Measurements from ENCODE around the gene IL7R. TPM values are rescaled to one million over a fixed set of nuclear protein-coding genes. Genes with fewer than 3 reads are reported as not detected.
A peak's percentile ranks its signal among the peaks of the same experiment; 100 is the strongest.

IL7R gene
- total RNA-seq (100 to 1,000 TPM in 1 of 5 donors, 10 to 100 TPM in 2, 1 to 10 TPM in 2; 2.3 to 124 (median 20.7) TPM), polyA plus RNA-seq (1 to 10 TPM; 2.2 to 7.5 (median 2.3) TPM)
- long read RNA-seq, donor 1, full-length matches to known transcripts = 1 of 1 reads
- long read RNA-seq, donor 1, partial matches to known transcripts = 0 of 1 reads
- long read RNA-seq, donor 1, other reads (novel, unspliced or antisense) = 0 of 1 reads
- long read RNA-seq, donor 2 = 0 reads
- long read RNA-seq, donor 3 = 0 reads
- long read RNA-seq, donor 4 = 0 reads
- long read RNA-seq, donor 5, full-length matches to known transcripts = 2 of 2 reads
- long read RNA-seq, donor 5, partial matches to known transcripts = 0 of 2 reads
- long read RNA-seq, donor 5, other reads (novel, unspliced or antisense) = 0 of 2 reads
- long read RNA-seq, donor 6, full-length matches to known transcripts = 1 of 1 reads
- long read RNA-seq, donor 6, partial matches to known transcripts = 0 of 1 reads
- long read RNA-seq, donor 6, other reads (novel, unspliced or antisense) = 0 of 1 reads
- long read RNA-seq, donor 7, full-length matches to known transcripts = 1 of 1 reads
- long read RNA-seq, donor 7, partial matches to known transcripts = 0 of 1 reads
- long read RNA-seq, donor 7, other reads (novel, unspliced or antisense) = 0 of 1 reads
- long read RNA-seq, donor 8 = 0 reads
- long read RNA-seq, donor 9, full-length matches to known transcripts = 1 of 1 reads
- long read RNA-seq, donor 9, partial matches to known transcripts = 0 of 1 reads
- long read RNA-seq, donor 9, other reads (novel, unspliced or antisense) = 0 of 1 reads
- long read RNA-seq, donor 10 = 0 reads

- Histone ChIP-seq H3K9me3 (no peaks in the 10 kb centered on the region), H3K27ac (peak within 1 kb of the TSS in 4 of 5 donors; percentile 31 to 48 (median 40)), H3K27me3 (no peaks in the 10 kb centered on the region), H3K4me1 (no peaks in the 10 kb centered on the region), H3K36me3 (no peaks in the 10 kb centered on the region), H3K4me3 (peak within 1 kb of the TSS in 2 of 4 donors; percentile 2 to 17)
- peak in 1 of 2 donors; percentile 35 for DNase-seq
- WGBS, 5 donors = 34 to 54% (median 41%) methylated on average over 1 of the region's 1 CpG
- intact Hi-C loops (cut with DNase I; ENCODE audit: low total_unique reads) = no loop called here
- TF ChIP-seq POLR2AphosphoS5 (IDR thresholded peaks at IDR 0.05) (peak in 2 of 3 donors; percentile 35 to 62), POLR2A (IDR thresholded peaks at IDR 0.05) (peak in 1 of 4 donors; percentile 31), EP300 (IDR thresholded peaks at IDR 0.05) (no peak)
Measured at GRCh38 chr5:35856765-35857351, at the start of gene IL7R. TSS of gene IL7R (plus strand) at chr5:35856891. CDS start at chr5:35856978, 87 bp downstream.

- TF ChIP-seq CTCF (IDR thresholded peaks at IDR 0.05) = no peak
Measured at GRCh38 chr5:35810601-35811000, 46.1 kb upstream of the IL7R start.

GRCh38 chr5:35811108-35811741 lies 45.5 kb upstream of the IL7R start:
- WGBS, 5 donors = 53 to 80% (median 67%) methylated on average over 3 of the region's 3 CpGs
- TF ChIP-seq POLR2A (IDR thresholded peaks at IDR 0.05) (no peak), EP300 (IDR thresholded peaks at IDR 0.05) (no peak), POLR2AphosphoS5 (IDR thresholded peaks at IDR 0.05) (no peak), CTCF (IDR thresholded peaks at IDR 0.05) (no peak)

More at GRCh38 chr5:35810601-35811000, 46.1 kb upstream of the IL7R start:
- Histone ChIP-seq H3K4me1 (no peaks in the 10 kb centered on the region), H3K4me3 (no peak overlapping the region), H3K9me3 (no peaks in the 10 kb centered on the region), H3K27me3 (no peaks in the 10 kb centered on the region), H3K36me3 (no peaks in the 10 kb centered on the region), H3K27ac (peak overlapping the region in 3 of 5 donors; percentile 9 to 30 (median 26))
- DNase-seq = no peak
- intact Hi-C loops (cut with DNase I; ENCODE audit: low total_unique reads) = no loop called here

GRCh38 chr5:35813521-35813920 lies 43.2 kb upstream of the IL7R start:
- Histone ChIP-seq H3K36me3 (no peaks in the 10 kb centered on the region), H3K9me3 (no peaks in the 10 kb centered on the region), H3K27me3 (no peaks in the 10 kb centered on the region), H3K4me3 (no peak overlapping the region), H3K4me1 (no peaks in the 10 kb centered on the region), H3K27ac (no peak overlapping the region)
- no peak for DNase-seq
- TF ChIP-seq POLR2A (IDR thresholded peaks at IDR 0.05) (no peak), POLR2AphosphoS5 (IDR thresholded peaks at IDR 0.05) (no peak), CTCF (IDR thresholded peaks at IDR 0.05) (no peak), EP300 (IDR thresholded peaks at IDR 0.05) (no peak)
- intact Hi-C loops (cut with DNase I; ENCODE audit: low total_unique reads) = no loop called here
- WGBS, 5 donors = 49 to 74% (median 59%) methylated on average over 1 of the region's 1 CpG

More at GRCh38 chr5:35811108-35811741, 45.5 kb upstream of the IL7R start:
- Histone ChIP-seq H3K4me3 (no peak overlapping the region), H3K27ac (peak overlapping the region in 2 of 5 donors; percentile 9 to 26), H3K9me3 (no peaks in the 10 kb centered on the region), H3K36me3 (no peaks in the 10 kb centered on the region), H3K27me3 (no peaks in the 10 kb centered on the region), H3K4me1 (no peaks in the 10 kb centered on the region)
- peak in 1 of 2 donors; percentile 46 for DNase-seq
- intact Hi-C loops (cut with DNase I; ENCODE audit: low total_unique reads) = no loop called here
